Ectodermal cell (in vitro differentiated cells): ENCODE results near the gene GLIPR1L1.
"Not testable (repeated sequence)": the region's sequence is repeated elsewhere in the genome, so short reads cannot be mapped to it uniquely, and the experiment has no call there.

Source experiments
- H3K27ac ChIP-seq: 2 replicates; pipeline ENCODE4 v1.7.0; 2013; ENCODE audit warnings: mild to moderate bottlenecking, low read depth, low read length; ENCODE audit not compliant: insufficient read depth, poor library complexity, severe bottlenecking
- H3K27me3 ChIP-seq: 2 replicates; pipeline ENCODE4 v1.7.0; 2013; ENCODE audit warnings: mild to moderate bottlenecking, low read length; ENCODE audit not compliant: insufficient read depth, control insufficient read depth, poor library complexity, severe bottlenecking
- H3K36me3 ChIP-seq: one replicate; pipeline ENCODE4 v1.7.0; 2013; ENCODE audit warnings: low read length; ENCODE audit not compliant: control insufficient read depth, insufficient read depth
- H3K4me1 ChIP-seq: one replicate; pipeline ENCODE4 v1.7.0; 2013; ENCODE audit warnings: low read length; ENCODE audit not compliant: control insufficient read depth, insufficient read depth
- H3K4me3 ChIP-seq: 2 replicates; pipeline ENCODE4 v1.7.0; 2013; ENCODE audit warnings: low read depth, low read length, control low read depth; ENCODE audit not compliant: insufficient read depth
- H3K9me3 ChIP-seq: 2 replicates; pipeline ENCODE4 v1.7.0; 2013; ENCODE audit warnings: mild to moderate bottlenecking, low read length, moderate library complexity; ENCODE audit not compliant: control insufficient read depth
- WGBS, 2 experiments: methylation state at CpG; one replicate each; pipeline ENCODE4 v1.1.7; 2013; ENCODE audit warnings: missing lambda C conversion rate in 2 of 2; 5-methylcytosine and 5-hydroxymethylcytosine counted together

Gene GLIPR1L1

GRCh38 chr12:75346215-75346614 lies 11.7 kb downstream of the GLIPR1L1 start:
- H3K27ac ChIP-seq, H3K9me3 ChIP-seq, H3K4me1 ChIP-seq, H3K36me3 ChIP-seq, H3K4me3 ChIP-seq, H3K27me3 ChIP-seq: not testable (repeated sequence)
- 95 to 97% methylated on average over 6 of the region's 6 CpGs for WGBS, 2 experiments

DNA sequence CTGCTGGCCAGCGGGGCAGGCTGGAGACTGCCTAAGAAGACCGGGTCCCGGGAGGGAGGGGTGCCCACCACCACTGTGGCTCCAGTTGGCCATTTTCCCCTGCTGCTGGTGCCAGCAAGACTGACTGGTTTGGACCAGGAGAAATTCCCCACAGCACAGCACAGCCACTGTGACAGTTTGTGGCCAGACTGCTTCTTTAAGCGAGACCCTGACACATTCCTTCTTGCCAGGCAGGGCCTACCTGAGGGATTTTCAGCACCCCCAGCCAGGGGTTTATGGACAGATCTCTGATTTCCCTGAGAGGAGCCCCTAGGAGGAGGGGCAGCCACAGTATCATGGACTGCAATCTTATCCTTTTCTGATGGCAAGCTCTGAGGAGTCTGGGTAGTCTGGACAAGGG lies 15.5 kb downstream of the GLIPR1L1 start:
- no peaks in the 10 kb centered on the region for H3K4me1 ChIP-seq
- no peak overlapping the region for H3K4me3 ChIP-seq
- H3K27me3 ChIP-seq = no peaks in the 10 kb centered on the region
- no peaks in the 10 kb centered on the region for H3K36me3 ChIP-seq
- WGBS, 2 experiments = 90 to 96% methylated on average over 4 of the region's 4 CpGs
- no peaks in the 10 kb centered on the region for H3K9me3 ChIP-seq
- H3K27ac ChIP-seq = no peak overlapping the region

DNA sequence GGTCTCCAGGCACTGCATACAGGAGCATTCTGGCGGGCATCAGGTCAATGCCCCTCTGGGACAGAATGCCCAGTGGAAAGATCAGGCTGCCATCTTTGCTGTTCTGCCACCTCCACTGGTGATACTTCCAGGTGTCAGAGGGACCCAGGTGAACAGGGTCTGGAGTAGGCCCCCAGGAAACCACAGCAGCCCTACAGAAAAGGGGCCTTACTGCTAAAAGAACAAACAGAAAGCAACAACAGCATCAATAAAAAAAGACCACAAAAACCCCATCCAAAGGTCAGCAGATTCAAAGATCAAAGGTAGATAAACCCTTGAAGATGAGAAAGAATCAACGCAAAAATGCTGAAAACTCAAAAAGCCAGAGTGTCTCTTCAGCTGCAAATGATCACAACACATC lies 15.9 kb downstream of the GLIPR1L1 start:
- Histone ChIP-seq H3K27ac (no peak overlapping the region), H3K9me3 (no peaks in the 10 kb centered on the region)
- 91 to 94% methylated on average over 2 of the region's 2 CpGs for WGBS, 2 experiments

GRCh38 chr12:75354011-75354410 lies 19.5 kb downstream of the GLIPR1L1 start:
- Histone ChIP-seq H3K27me3 (no peaks in the 10 kb centered on the region), H3K27ac (no peak overlapping the region), H3K4me1 (no peaks in the 10 kb centered on the region), H3K9me3 (no peaks in the 10 kb centered on the region), H3K36me3 (no peaks in the 10 kb centered on the region), H3K4me3 (no peak overlapping the region)

More for the DNA sequence above, 15.9 kb downstream of the GLIPR1L1 start:
- H3K36me3 ChIP-seq = no peaks in the 10 kb centered on the region
- no peak overlapping the region for H3K4me3 ChIP-seq
- no peaks in the 10 kb centered on the region for H3K4me1 ChIP-seq
- H3K27me3 ChIP-seq = no peaks in the 10 kb centered on the region

- Histone ChIP-seq H3K4me1 (no peaks in the 10 kb centered on the region), H3K27ac (no peak overlapping the region), H3K9me3 (no peaks in the 10 kb centered on the region), H3K36me3 (no peaks in the 10 kb centered on the region), H3K4me3 (no peak overlapping the region), H3K27me3 (no peaks in the 10 kb centered on the region)
Observed at GRCh38 chr12:75360920-75361319, 26.4 kb downstream of the GLIPR1L1 start.

DNA sequence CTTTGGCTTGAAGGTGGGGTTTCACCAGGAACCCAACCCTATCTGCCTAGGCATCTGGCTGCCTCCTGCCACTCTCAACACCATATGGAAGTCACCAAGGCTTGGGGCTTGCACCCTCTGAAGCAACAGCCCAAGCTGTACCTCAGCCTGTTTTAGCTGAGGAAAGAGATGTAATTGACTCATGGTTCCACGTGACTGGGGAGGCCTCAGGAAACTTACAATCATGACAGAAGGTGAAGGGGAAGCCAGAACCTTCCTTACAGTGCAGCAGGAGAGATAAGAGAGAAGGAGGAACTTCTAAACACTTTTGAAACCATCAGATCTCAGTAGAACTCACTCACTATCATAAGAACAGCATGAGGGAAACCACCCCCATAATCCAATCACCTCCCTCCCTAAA lies 26.9 kb downstream of the GLIPR1L1 start:
- WGBS, 2 experiments = 92 to 100% methylated on average over 1 of the region's 1 CpG
- no peak overlapping the region for H3K27ac ChIP-seq
- no peak overlapping the region for H3K4me3 ChIP-seq
- H3K4me1 ChIP-seq = no peaks in the 10 kb centered on the region
- H3K36me3 ChIP-seq = no peaks in the 10 kb centered on the region
- H3K27me3 ChIP-seq = no peaks in the 10 kb centered on the region
- H3K9me3 ChIP-seq = no peaks in the 10 kb centered on the region

- Histone ChIP-seq H3K4me3 (no peak overlapping the region), H3K9me3 (no peaks in the 10 kb centered on the region), H3K36me3 (no peaks in the 10 kb centered on the region), H3K4me1 (no peaks in the 10 kb centered on the region), H3K27ac (no peak overlapping the region), H3K27me3 (no peaks in the 10 kb centered on the region)
Observed at GRCh38 chr12:75364919-75365318, 30.4 kb downstream of the GLIPR1L1 start.

GRCh38 chr12:75366629-75367028 lies 32.2 kb downstream of the GLIPR1L1 start:
- WGBS, 2 experiments = 86 to 96% methylated on average over 1 of the region's 1 CpG
- H3K4me3 ChIP-seq = no peak overlapping the region
- no peak overlapping the region for H3K27ac ChIP-seq
- no peaks in the 10 kb centered on the region for H3K4me1 ChIP-seq
- no peaks in the 10 kb centered on the region for H3K27me3 ChIP-seq
- no peaks in the 10 kb centered on the region for H3K36me3 ChIP-seq
- H3K9me3 ChIP-seq = no peaks in the 10 kb centered on the region

DNA sequence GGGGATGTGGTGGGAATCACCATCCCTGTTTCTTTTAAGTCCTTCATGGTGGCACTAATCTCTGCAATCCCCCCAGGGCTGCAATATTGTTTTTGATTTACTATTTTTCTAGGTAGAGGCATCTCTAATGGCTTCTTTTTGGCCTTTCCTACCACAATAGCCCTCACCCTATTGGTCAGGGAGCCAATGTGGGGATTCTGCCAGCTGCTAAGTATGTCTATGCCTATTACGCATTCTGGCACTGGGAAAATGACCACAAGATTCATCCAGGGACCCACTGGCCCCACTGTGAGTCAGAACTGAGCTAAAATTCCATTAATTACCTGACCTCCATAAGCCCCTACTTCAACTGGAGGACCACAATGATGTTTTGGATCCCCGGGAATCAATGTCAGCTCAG lies 40.5 kb downstream of the GLIPR1L1 start:
- no peaks in the 10 kb centered on the region for H3K4me1 ChIP-seq
- no peaks in the 10 kb centered on the region for H3K9me3 ChIP-seq
- no peaks in the 10 kb centered on the region for H3K36me3 ChIP-seq
- no peaks in the 10 kb centered on the region for H3K27me3 ChIP-seq
- H3K4me3 ChIP-seq = no peak overlapping the region
- WGBS, 2 experiments = 93 to 98% methylated on average over 2 of the region's 2 CpGs
- H3K27ac ChIP-seq = no peak overlapping the region

- 93 to 100% methylated on average over 1 of the region's 1 CpG for WGBS, 2 experiments
- no peak overlapping the region for H3K27ac ChIP-seq
- no peaks in the 10 kb centered on the region for H3K9me3 ChIP-seq
Observed at GRCh38 chr12:75378354-75378753, 43.9 kb downstream of the GLIPR1L1 start.

DNA sequence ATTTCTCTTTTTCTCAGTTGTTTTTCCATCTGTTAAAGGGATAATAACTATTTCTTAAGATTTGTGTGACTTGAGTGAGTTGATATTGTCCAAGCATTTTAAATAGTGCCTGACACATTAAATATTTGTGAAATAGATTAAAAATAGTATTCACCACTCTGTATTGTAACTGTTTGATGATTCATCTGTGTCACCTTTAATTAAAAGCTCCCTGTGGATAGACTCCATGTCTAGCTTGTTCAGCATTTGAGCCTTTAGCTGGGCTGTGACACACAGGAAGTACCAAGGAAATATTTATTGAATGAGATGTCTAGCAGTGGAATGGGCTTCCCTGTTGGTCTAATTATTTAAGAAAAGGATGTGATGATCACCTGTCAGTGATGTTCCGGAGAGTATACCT lies 54.6 kb downstream of the GLIPR1L1 start:
- Histone ChIP-seq H3K9me3 (no peaks in the 10 kb centered on the region), H3K27me3 (no peaks in the 10 kb centered on the region), H3K27ac (no peak overlapping the region), H3K4me1 (no peaks in the 10 kb centered on the region), H3K36me3 (no peaks in the 10 kb centered on the region), H3K4me3 (no peak overlapping the region)
- WGBS, 2 experiments = 88 to 100% methylated on average over 1 of the region's 1 CpG

More at GRCh38 chr12:75378354-75378753, 43.9 kb downstream of the GLIPR1L1 start:
- no peaks in the 10 kb centered on the region for H3K27me3 ChIP-seq
- H3K4me1 ChIP-seq = no peaks in the 10 kb centered on the region
- H3K4me3 ChIP-seq = no peak overlapping the region
- H3K36me3 ChIP-seq = no peaks in the 10 kb centered on the region
